HEK293 (cell line): ENCODE data around the gene PHACTR1.

ENCODE experiments used
- CTCF ChIA-PET: fragments of 350-600 bp; formaldehyde crosslinking; extraction: SDS; loops from one replicate; lab custom pipeline; 2021; ENCODE audit warnings: antibody characterized with exemption; lab: Yijun Ruan, JAX
- POLR2A ChIA-PET: fragments of 300-600 bp; formaldehyde crosslinking; extraction: SDS; loops from one replicate; lab custom pipeline; 2020; ENCODE audit warnings: antibody characterized with exemption, inconsistent platforms; lab: Yijun Ruan, JAX
- H3K27ac ChIP-seq: fragments of 200-500 bp; sonication (Bioruptor generic); 2 replicates; pipeline ENCODE4 v1.5.1; 2014; ENCODE audit warnings: low read depth, low read length, control low read depth, inconsistent platforms; ENCODE audit errors: extremely low read depth
- H3K36me3 ChIP-seq, 2 experiments: fragments of 200-500 bp in 1 of 2; sonication (Bioruptor generic) in 1 of 2; 1 replicate in 1 of 2; 2 replicates in 1 of 2; pipeline ENCODE4 v1.5.1; 2014 to 2017; ENCODE audit warnings: inconsistent platforms in 2 of 2, low read length in 2 of 2; ENCODE audit not compliant: control insufficient read depth in 2 of 2, insufficient read depth in 1 of 2
- H3K4me1 ChIP-seq: fragments of 200-500 bp; sonication (Bioruptor generic); 2 replicates; pipeline ENCODE4 v1.5.1; 2014; ENCODE audit warnings: mild to moderate bottlenecking, low read length, inconsistent platforms; ENCODE audit not compliant: control insufficient read depth, insufficient read depth
- H3K4me3 ChIP-seq: 2 replicates; pipeline ENCODE4 v1.5.1; 2011; ENCODE audit warnings: low read depth, mild to moderate bottlenecking, control low read depth, low read length, moderate library complexity
- H3K9me3 ChIP-seq: fragments of 200-500 bp; sonication (Bioruptor generic); 2 replicates; pipeline ENCODE4 v1.5.1; 2014; ENCODE audit warnings: low read depth, low read length, inconsistent platforms; ENCODE audit not compliant: control insufficient read depth, insufficient read depth
- GLI2 ChIP-seq: fragments of 450-650 bp; formaldehyde crosslinking; IDR thresholded peaks from 2 replicates; pipeline ENCODE4; 2017; ENCODE audit warnings: missing biosample characterization, missing genetic modification characterization, low read depth, borderline replicate concordance
- HOXA7 ChIP-seq: sonication (generic); formaldehyde crosslinking; IDR thresholded peaks from 2 replicates; pipeline ENCODE4 v1.8.1; 2022; ENCODE audit warnings: missing genetic modification reagents, borderline replicate concordance
- OVOL3 ChIP-seq: fragments of 450-650 bp; formaldehyde crosslinking; IDR thresholded peaks from 2 replicates; pipeline ENCODE4 v1.5.1; 2016; ENCODE audit warnings: missing biosample characterization, missing genetic modification characterization
- PRDM10 ChIP-seq: fragments of 450-650 bp; formaldehyde crosslinking; IDR thresholded peaks from 2 replicates; pipeline ENCODE4 v1.5.1; 2016; ENCODE audit warnings: missing biosample characterization, missing genetic modification characterization
- ZBTB1 ChIP-seq: fragments of 450-650 bp; formaldehyde crosslinking; IDR thresholded peaks from 2 replicates; pipeline ENCODE4 v1.5.1; 2016; ENCODE audit warnings: missing biosample characterization, missing genetic modification characterization
- ZBTB8A ChIP-seq: fragments of 450-650 bp; formaldehyde crosslinking; IDR thresholded peaks from 2 replicates; pipeline ENCODE4 v1.5.1; 2016; ENCODE audit warnings: missing biosample characterization, missing genetic modification characterization
- ZFP3 ChIP-seq: fragments of 450-650 bp; formaldehyde crosslinking; IDR thresholded peaks from 2 replicates; pipeline ENCODE4 v1.5.1; 2016; ENCODE audit warnings: low read depth, missing biosample characterization, missing genetic modification characterization
- ZNF148 ChIP-seq: fragments of 450-650 bp; formaldehyde crosslinking; IDR thresholded peaks from 2 replicates; pipeline ENCODE4 v1.5.0; 2017; ENCODE audit warnings: missing biosample characterization, missing genetic modification characterization, borderline replicate concordance
- ZNF157 ChIP-seq: fragments of 450-650 bp; formaldehyde crosslinking; IDR thresholded peaks from 2 replicates; pipeline ENCODE4 v1.5.1; 2016; ENCODE audit warnings: missing biosample characterization, missing genetic modification characterization
- ZNF169 ChIP-seq: fragments of 450-650 bp; formaldehyde crosslinking; IDR thresholded peaks from 2 replicates; pipeline ENCODE4 v1.5.1; 2016; ENCODE audit warnings: missing biosample characterization, missing genetic modification characterization
- ZNF202 ChIP-seq: fragments of 450-650 bp; formaldehyde crosslinking; IDR thresholded peaks from 2 replicates; pipeline ENCODE4 v1.5.1; 2016; ENCODE audit warnings: missing biosample characterization, missing genetic modification characterization, borderline replicate concordance
- ZNF274 ChIP-seq, 2 experiments: fragments of 200-500 bp in 1 of 2; fragments of 450-650 bp in 1 of 2; sonication (Bioruptor generic) in 1 of 2; formaldehyde crosslinking in 1 of 2; IDR thresholded peaks; 2 replicates each; pipeline versions ENCODE4 v1.5.1 to v1.6.1; 2014 to 2016; ENCODE audit warnings: borderline replicate concordance in 1 of 2, inconsistent platforms in 1 of 2, low read length in 1 of 2, missing biosample characterization in 1 of 2, missing genetic modification characterization in 1 of 2
- ZNF341 ChIP-seq: fragments of 450-650 bp; formaldehyde crosslinking; IDR thresholded peaks from 2 replicates; pipeline ENCODE4; 2016; ENCODE audit warnings: low read depth, missing biosample characterization, missing genetic modification characterization
- ZNF398 ChIP-seq: fragments of 450-650 bp; formaldehyde crosslinking; IDR thresholded peaks from 2 replicates; pipeline ENCODE4 v1.5.1; 2017; ENCODE audit warnings: missing biosample characterization, missing genetic modification characterization
- ZNF404 ChIP-seq: fragments of 450-650 bp; formaldehyde crosslinking; IDR thresholded peaks from 2 replicates; pipeline ENCODE4 v1.5.1; 2017; ENCODE audit warnings: missing biosample characterization, missing genetic modification characterization
- ZNF529 ChIP-seq: fragments of 450-650 bp; formaldehyde crosslinking; IDR thresholded peaks from 2 replicates; pipeline ENCODE4 v1.5.1; 2017; ENCODE audit warnings: missing genetic modification characterization, missing biosample characterization; ENCODE audit not compliant: insufficient replicate concordance
- ZNF544 ChIP-seq: fragments of 450-650 bp; formaldehyde crosslinking; IDR thresholded peaks from 2 replicates; pipeline ENCODE4 v1.5.0; 2017; ENCODE audit warnings: missing biosample characterization, missing genetic modification characterization
- ZNF626 ChIP-seq: fragments of 450-650 bp; sonication (Bioruptor Pico); formaldehyde crosslinking; IDR thresholded peaks from 2 replicates; pipeline ENCODE4 v1.5.1; 2018; ENCODE audit warnings: missing biosample characterization, missing genetic modification characterization, inconsistent platforms
- ZNF639 ChIP-seq: fragments of 450-650 bp; formaldehyde crosslinking; IDR thresholded peaks from 2 replicates; pipeline ENCODE4 v1.5.1; 2016; ENCODE audit warnings: missing biosample characterization, missing genetic modification characterization
- ZNF658 ChIP-seq: fragments of 450-650 bp; formaldehyde crosslinking; IDR thresholded peaks from 2 replicates; pipeline ENCODE4; 2016; ENCODE audit warnings: missing biosample characterization, missing genetic modification characterization
- ZNF747 ChIP-seq: fragments of 450-650 bp; formaldehyde crosslinking; IDR thresholded peaks from 2 replicates; pipeline ENCODE4 v1.5.1; 2016; ENCODE audit warnings: missing biosample characterization, missing genetic modification characterization
- ZNF768 ChIP-seq: fragments of 450-650 bp; formaldehyde crosslinking; IDR thresholded peaks from 2 replicates; pipeline ENCODE4 v1.5.1; 2018; ENCODE audit warnings: missing biosample characterization, mild to moderate bottlenecking, missing genetic modification characterization
- ZNF785 ChIP-seq: fragments of 450-650 bp; formaldehyde crosslinking; IDR thresholded peaks from 2 replicates; pipeline ENCODE4 v1.5.1; 2016; ENCODE audit warnings: missing biosample characterization, missing genetic modification characterization
- ZSCAN30 ChIP-seq: fragments of 450-650 bp; IDR thresholded peaks from 2 replicates; pipeline ENCODE4 v1.5.1; 2018; ENCODE audit warnings: missing biosample characterization, mild to moderate bottlenecking, missing genetic modification characterization, moderate library complexity

Gene PHACTR1

GRCh38 chr6:13298446-13298845 is 581.9 kb downstream of the PHACTR1 start (continued):
- no peak for TF ChIP-seq ZNF202 (tag by site-specific recombination)
- TF ChIP-seq ZBTB1: no peak
- TF ChIP-seq, all 188 proteins: peak for 0

- TF ChIP-seq ZNF639 (tag by site-specific recombination): no peak
- no peak for TF ChIP-seq ZNF529 (tag by site-specific recombination)
- TF ChIP-seq ZNF404: no peak
- no peak for TF ChIP-seq ZNF157 (tag by site-specific recombination)
- no peak for TF ChIP-seq ZBTB1
- no peak for TF ChIP-seq ZNF544
- no peak for TF ChIP-seq ZNF148
- no peak for TF ChIP-seq PRDM10 (tag by site-specific recombination)
- TF ChIP-seq ZNF341 (tag by site-specific recombination): no peak
- no peak for TF ChIP-seq ZFP3
- no peak for TF ChIP-seq ZSCAN30
- no peak for TF ChIP-seq ZBTB8A (tag by site-specific recombination)
- TF ChIP-seq HOXA7 (CRISPR knock-in tag): no peak
- TF ChIP-seq ZNF169: no peak
- TF ChIP-seq ZNF747 (tag by site-specific recombination): no peak
- ChIA-PET CTCF (interaction anchor here (0.6 to 1.1 kb wide), 2 partner anchors 21 to 316 kb away, joined by 4 to 11 read pairs; no protein-coding TSS in a partner anchor), POLR2A (interaction anchor here (1.4 kb wide), 1 partner anchor 28 kb away, joined by 5 read pairs; the partner anchor contains the start of gene TBC1D7)
- Histone ChIP-seq H3K27ac (no peak overlapping the region), H3K4me1 (peaks cover 6% of the 10 kb centered on the region), H3K9me3 (no peaks in the 10 kb centered on the region), H3K4me3 (no peak overlapping the region), H3K36me3 (peaks cover 0 to 79% of the 10 kb centered on the region in 2 experiments; a peak in 2 of 3 replicates)
Measured at GRCh38 chr6:13299403-13299821, 582.8 kb downstream of the PHACTR1 start.

GRCh38 chr6:13299918-13300317 is 583.4 kb downstream of the PHACTR1 start:
- no peak overlapping the region for H3K4me3 ChIP-seq
- no peaks in the 10 kb centered on the region for H3K9me3 ChIP-seq
- peaks cover 6% of the 10 kb centered on the region for H3K4me1 ChIP-seq
- TF ChIP-seq OVOL3 (no peak), ZNF626 (tag by site-specific recombination) (no peak), ZNF274 (IDR thresholded peaks at IDR 0.05; ENCODE audit: low read length) (no peak), ZNF274 (tag by site-specific recombination; IDR thresholded peaks at IDR 0.05; ENCODE audit: borderline replicate concordance) (no peak), ZNF768 (no peak), ZNF398 (tag by site-specific recombination) (no peak), GLI2 (tag by site-specific recombination) (no peak), ZNF785 (tag by site-specific recombination) (no peak), ZNF658 (no peak)
- ChIA-PET CTCF (no interaction called here), POLR2A (interaction anchor here (1.4 kb wide), 1 partner anchor 28 kb away, joined by 5 read pairs; the partner anchor contains the start of gene TBC1D7)
- peaks cover 0 to 79% of the 10 kb centered on the region in 2 experiments; a peak in 1 of 3 replicates for H3K36me3 ChIP-seq
- no peak overlapping the region for H3K27ac ChIP-seq
